KMS-11 (cell line): ENCODE data around the gene IRS4.

Experiments used
- H2AFZ ChIP-seq: fragments of 200-600 bp; sonication (generic); 2 replicates; pipeline ENCODE4 v1.6.1; 2016; ENCODE audit warnings: antibody characterized with exemption, mixed run types, low read depth
- H3K27ac ChIP-seq: fragments of 200-600 bp; sonication (generic); 2 replicates; pipeline ENCODE4 v1.6.1; 2016; ENCODE audit warnings: mild to moderate bottlenecking, mixed run types
- H3K27me3 ChIP-seq: fragments of 200-600 bp; sonication (generic); 2 replicates; pipeline ENCODE4 v1.6.1; 2017; ENCODE audit warnings: mild to moderate bottlenecking, low read depth, mixed run types, moderate library complexity; ENCODE audit not compliant: insufficient read depth
- H3K36me3 ChIP-seq: fragments of 200-600 bp; sonication (generic); 2 replicates; pipeline ENCODE4 v1.6.1; 2017; ENCODE audit warnings: mild to moderate bottlenecking, mixed run types; ENCODE audit not compliant: insufficient read depth
- H3K4me1 ChIP-seq: fragments of 200-600 bp; sonication (generic); 2 replicates; pipeline ENCODE4 v1.6.1; 2016; ENCODE audit warnings: mild to moderate bottlenecking, low read depth, mixed run types; ENCODE audit not compliant: poor library complexity, severe bottlenecking
- H3K4me2 ChIP-seq: fragments of 200-600 bp; sonication (generic); 2 replicates; pipeline ENCODE4 v1.7.0; 2016; ENCODE audit warnings: mild to moderate bottlenecking, mixed run types
- H3K4me3 ChIP-seq: fragments of 200-600 bp; sonication (generic); IDR thresholded peaks from 2 replicates; pipeline ENCODE4 v1.6.1; 2017; ENCODE audit warnings: low read depth, low read length, mixed read lengths; ENCODE audit not compliant: insufficient read depth
- H3K79me2 ChIP-seq: fragments of 200-600 bp; sonication (generic); 2 replicates; pipeline ENCODE4 v1.6.1; 2016; ENCODE audit warnings: low read depth, mixed run types; ENCODE audit not compliant: insufficient read depth
- H3K9ac ChIP-seq: fragments of 200-600 bp; sonication (generic); 2 replicates; pipeline ENCODE4 v1.6.1; 2016; ENCODE audit warnings: mild to moderate bottlenecking, mixed run types
- H4K20me1 ChIP-seq: fragments of 200-600 bp; sonication (generic); 2 replicates; pipeline ENCODE4 v1.6.1; 2016; ENCODE audit warnings: mild to moderate bottlenecking, mixed run types; ENCODE audit not compliant: insufficient read depth
- CTCF ChIP-seq: fragments of 200-600 bp; sonication (generic); conservative IDR thresholded peaks from 2 replicates; pipeline ENCODE4 v1.6.1; 2017; ENCODE audit warnings: low read depth, mild to moderate bottlenecking, antibody characterized with exemption, low read length, moderate library complexity, mixed read lengths

Gene IRS4

GRCh38 chrX:108732630-108733321 lies 3.6 kb downstream of the IRS4 start:
- Histone ChIP-seq H3K79me2 (no peaks in the 10 kb centered on the region), H3K4me2 (no peak overlapping the region), H2AFZ (no peak overlapping the region), H3K4me3 (no peak overlapping the region), H3K27ac (no peak overlapping the region), H3K27me3 (no peaks in the 10 kb centered on the region), H3K36me3 (no peaks in the 10 kb centered on the region), H3K9ac (no peak overlapping the region), H3K4me1 (no peaks in the 10 kb centered on the region), H4K20me1 (no peaks in the 10 kb centered on the region)
- TF ChIP-seq CTCF = no peak

- Histone ChIP-seq H3K4me2 (no peak overlapping the region), H3K4me1 (no peaks in the 10 kb centered on the region), H3K79me2 (no peaks in the 10 kb centered on the region), H3K36me3 (no peaks in the 10 kb centered on the region), H3K27ac (no peak overlapping the region), H3K9ac (no peak overlapping the region), H3K4me3 (no peak overlapping the region), H3K27me3 (no peaks in the 10 kb centered on the region), H4K20me1 (no peaks in the 10 kb centered on the region), H2AFZ (no peak overlapping the region)
- TF ChIP-seq CTCF = no peak
These were observed 5.2 kb downstream of the IRS4 start for GRCh38 chrX:108731153-108731552.

GRCh38 chrX:108726748-108727147 lies 9.6 kb downstream of the IRS4 start:
- H3K4me3 ChIP-seq = no peak overlapping the region
- H3K4me1 ChIP-seq = no peaks in the 10 kb centered on the region
- no peak overlapping the region for H3K4me2 ChIP-seq
- H3K79me2 ChIP-seq = no peaks in the 10 kb centered on the region
- no peak overlapping the region for H3K27ac ChIP-seq
- H4K20me1 ChIP-seq = no peaks in the 10 kb centered on the region
- no peak for TF ChIP-seq CTCF
- no peaks in the 10 kb centered on the region for H3K36me3 ChIP-seq
- no peak overlapping the region for H3K9ac ChIP-seq
- H2AFZ ChIP-seq = no peak overlapping the region
- H3K27me3 ChIP-seq = no peaks in the 10 kb centered on the region

GRCh38 chrX:108722561-108722960 lies 13.8 kb downstream of the IRS4 start:
- H3K27ac ChIP-seq = no peak overlapping the region
- no peaks in the 10 kb centered on the region for H3K4me1 ChIP-seq
- TF ChIP-seq CTCF = no peak
- H3K9ac ChIP-seq = no peak overlapping the region
- H3K36me3 ChIP-seq = no peaks in the 10 kb centered on the region
- H3K27me3 ChIP-seq = no peaks in the 10 kb centered on the region
- no peak overlapping the region for H3K4me2 ChIP-seq
- no peaks in the 10 kb centered on the region for H4K20me1 ChIP-seq
- H2AFZ ChIP-seq = no peak overlapping the region
- H3K79me2 ChIP-seq = no peaks in the 10 kb centered on the region
- H3K4me3 ChIP-seq = no peak overlapping the region
